ENCODE results near the gene SUMO3.

The SUMO3 gene

DNA sequence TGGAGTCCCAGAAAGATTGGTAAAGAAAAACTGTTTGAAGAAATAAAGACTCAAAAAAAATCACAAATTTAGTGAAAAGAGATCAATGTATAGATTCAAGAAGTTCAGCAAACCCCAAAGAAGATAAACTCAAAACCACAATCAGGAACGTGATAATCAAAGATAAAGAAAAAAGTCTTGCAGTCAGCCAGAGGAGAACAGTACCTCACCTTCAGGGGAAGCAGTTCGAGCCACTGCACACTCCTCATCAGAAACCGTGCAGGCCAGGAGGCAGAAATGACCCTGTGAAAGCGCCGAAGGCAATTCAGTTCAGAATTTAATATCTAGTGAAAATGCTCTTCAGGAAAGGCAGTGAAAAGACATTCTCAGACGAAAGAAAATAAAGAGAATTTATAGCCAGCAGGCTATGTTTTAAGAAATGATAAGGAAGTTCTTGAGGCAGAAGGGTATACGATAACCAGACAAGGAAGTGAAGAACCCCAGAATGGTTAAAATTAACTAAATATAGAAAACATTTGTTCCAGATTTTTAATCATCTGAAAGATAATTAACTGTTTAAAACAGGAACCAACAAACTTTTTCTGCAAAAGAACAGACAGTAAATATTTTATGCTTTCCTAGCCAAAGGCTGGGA is 13.5 kb upstream of the SUMO3 start:
- no peak for DNase-seq (ENCODE audit: low read depth in 2 of 2)

DNA sequence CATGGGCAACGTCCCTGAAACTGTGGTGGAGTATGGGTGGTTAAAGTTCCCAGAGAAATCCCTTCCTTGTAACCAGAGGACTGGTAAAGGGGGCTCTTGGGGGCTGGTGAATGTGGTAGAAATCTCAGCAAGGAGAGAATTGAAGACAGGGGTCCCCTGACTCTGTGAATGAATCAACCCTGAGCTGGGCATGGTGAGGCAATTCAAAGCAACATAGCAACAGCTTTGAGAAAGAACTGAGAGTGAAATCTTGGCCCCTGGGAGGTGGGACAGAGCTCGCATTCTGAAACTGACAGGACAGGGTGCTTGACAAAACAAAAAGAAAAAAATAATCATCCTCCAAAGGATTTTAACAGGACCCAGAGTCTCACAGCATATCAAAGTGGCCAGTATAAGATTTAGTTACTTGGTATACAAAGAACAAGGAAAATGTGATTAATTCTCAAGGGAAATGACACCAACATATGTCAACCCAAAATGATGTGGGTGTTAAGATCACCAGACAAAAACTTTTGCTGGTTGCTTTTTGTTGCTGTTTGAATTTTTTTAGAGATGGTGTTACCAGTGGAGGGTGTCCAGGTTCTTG is 11.7 kb upstream of the SUMO3 start:
- no peak for DNase-seq (ENCODE audit: low read depth in 2 of 2)

DNA sequence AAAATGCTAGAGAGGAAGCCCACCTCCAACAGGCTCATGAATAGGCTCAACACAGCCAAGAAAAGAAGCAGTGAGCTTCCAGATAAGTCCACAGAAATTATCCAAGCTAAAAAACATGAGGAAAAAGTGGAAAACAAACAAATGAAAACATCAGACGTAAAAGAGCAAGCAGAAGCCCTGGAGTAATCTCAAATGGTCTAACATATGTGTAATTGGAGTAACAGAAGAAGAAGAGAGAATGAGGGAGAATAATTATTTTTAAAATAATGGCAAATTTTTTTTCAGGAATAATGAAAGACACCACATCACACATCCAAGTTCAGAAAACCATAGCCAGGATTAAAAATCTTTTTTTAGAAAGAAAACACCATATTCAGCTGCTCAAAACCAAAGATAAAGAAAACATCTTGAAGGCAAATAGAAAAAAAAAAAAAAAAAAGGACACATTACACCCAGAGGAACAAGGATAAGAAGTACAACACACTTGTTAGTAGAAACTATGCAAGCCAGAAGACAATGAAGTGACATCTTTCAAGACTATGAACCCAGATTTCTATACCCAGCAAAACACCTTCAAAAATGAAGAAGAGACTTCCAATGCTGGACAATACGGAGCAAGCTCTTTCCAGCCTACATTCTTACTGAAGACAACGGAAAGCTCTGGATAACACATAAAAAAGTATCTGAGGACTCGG is 10.6 kb upstream of the SUMO3 start:
- DNase-seq (ENCODE audit: low read depth in 2 of 2): no peak

DNA sequence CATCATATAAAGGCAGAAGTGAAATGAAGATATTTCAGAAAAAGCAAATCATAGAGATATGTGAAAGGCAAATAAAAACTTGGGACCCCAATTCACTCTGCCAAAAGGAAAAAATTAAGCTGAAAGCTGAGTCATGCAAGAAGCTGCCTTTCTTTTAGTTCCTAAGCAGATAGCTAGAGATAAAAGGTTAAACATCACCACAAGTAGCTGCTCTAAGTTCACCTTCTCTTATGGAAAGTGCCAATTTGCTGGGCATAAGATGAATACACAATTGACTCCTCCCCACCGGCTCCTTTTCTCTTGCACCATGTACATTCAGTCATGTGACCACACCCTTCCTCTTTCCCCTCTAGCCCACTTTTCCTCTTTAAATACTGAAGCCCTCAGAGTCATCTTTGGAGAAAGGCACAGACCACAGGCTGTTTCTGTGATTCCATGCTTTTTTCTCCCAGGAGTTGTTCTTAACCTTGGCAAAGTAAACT is 5.4 kb upstream of the SUMO3 start:
- no peak for DNase-seq (ENCODE audit: low read depth in 2 of 2)

DNA sequence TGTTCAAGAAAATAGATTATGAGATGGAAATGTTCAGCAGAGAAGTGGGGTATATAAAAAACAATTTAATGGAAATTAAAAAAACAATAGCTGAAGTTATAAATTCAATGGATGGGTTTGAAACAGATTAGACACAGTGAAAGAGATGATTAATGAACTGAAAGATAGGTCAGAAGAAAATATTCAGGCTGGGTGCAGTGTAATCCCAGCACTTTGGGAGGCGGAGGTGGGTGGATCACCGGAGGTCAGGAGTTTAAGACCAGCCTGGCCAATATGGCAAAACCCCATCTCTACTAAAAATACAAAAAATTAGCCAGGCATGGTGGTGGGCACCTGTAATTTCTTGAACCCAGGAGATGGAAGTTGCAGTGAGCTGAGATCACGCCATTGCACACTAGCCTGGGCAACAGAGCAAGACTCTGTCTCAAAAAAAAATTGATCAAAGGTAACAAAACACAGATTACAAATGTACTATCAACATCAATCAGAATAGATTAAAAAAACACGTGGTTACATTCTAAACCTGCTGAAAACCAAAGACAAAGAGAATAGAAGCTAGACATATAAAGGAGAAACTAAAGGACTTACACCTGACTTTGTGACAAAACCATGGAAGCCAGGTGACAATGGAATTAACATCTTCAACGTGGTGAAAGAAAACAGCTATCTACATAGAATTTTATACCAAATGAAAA is 4.8 kb upstream of the SUMO3 start:
- DNase-seq (ENCODE audit: low read depth in 2 of 2): no peak

DNA sequence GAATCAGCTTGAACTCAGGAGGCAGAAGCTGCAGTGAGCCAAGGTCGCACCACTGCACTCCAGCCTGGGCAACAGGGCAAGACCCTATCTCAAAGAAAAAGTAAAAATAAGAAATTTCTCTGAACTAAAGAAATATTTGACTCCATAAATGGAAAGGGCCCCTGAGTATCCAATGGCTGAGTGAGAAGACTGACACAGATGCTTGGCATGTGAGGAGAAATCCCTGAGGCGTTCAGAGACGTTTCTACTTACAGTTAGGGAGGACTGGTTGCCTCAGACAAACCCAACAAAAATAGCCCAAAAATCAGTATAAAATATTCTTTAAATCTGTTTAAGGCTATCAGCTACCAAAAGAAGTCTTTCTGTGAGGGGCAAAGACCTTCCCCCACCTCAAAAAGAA is 3.0 kb upstream of the SUMO3 start:
- DNase-seq (ENCODE audit: low read depth in 2 of 2): no peak

DNA sequence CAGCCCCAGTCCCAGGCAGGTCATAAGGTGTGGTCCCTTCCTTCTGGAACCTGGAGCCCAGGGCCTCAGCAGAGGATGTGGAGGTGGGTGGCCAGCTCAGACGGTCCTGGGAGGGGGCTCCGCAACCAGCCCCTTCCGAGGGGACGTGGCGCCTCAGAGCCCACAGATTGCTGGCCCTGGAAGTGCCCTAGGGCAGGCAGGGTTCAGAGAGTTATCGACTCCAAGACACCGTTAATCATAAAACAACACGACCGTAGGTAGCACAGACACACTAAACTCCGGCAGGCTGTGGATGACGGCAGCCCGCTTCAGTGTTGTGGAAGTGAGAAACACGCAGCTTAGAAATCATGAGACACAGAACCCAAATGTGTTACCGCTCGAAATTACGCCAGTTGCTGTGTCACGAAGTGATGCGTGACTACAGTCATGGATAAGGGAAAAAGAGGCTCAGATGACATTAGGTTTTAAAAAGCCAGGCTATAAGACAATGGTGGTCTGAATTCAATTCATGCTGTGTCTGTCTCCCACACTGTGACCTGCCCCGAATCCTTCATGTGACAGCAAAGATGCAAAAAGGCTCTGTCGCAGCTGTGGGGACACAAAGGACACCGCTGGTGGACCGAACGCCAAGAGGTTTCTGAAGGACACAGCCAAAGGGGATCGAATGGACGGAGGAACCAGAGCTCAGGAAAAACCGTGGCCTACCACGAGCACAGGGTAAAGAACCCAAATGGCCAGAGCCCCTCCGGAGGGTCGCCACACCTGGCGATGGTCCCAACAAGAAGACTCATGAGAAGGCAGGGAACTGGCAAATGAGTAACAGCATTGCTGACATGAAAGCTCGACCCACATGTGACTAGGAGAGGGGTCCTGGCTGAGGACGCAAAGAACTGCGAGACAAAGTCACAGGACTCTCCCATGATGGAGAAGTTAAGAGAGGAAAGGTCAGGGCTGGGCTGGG is 1.7 kb upstream of the SUMO3 start:
- no peak for DNase-seq (ENCODE audit: low read depth in 2 of 2)

DNA sequence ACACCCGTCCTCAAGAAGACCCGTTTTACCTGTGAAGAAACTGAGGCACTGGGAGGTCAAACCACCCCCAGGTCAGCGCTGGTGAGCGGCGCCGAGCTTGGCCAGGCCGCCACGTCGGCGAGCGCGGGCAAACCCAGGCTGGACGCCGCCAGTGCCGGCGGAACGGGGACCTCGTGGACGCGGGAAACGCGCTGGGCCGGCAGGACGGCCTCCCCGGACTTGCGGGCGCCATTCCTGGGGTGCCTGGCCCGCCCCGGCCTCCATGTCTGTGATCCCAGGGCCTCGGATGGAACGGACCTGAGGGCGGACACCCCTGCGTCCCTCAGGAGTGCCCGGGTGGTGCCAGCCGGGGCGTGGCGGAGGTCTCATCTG is 764 bp upstream of the SUMO3 start:
- DNase-seq (ENCODE audit: low read depth in 2 of 2): no peak

DNA sequence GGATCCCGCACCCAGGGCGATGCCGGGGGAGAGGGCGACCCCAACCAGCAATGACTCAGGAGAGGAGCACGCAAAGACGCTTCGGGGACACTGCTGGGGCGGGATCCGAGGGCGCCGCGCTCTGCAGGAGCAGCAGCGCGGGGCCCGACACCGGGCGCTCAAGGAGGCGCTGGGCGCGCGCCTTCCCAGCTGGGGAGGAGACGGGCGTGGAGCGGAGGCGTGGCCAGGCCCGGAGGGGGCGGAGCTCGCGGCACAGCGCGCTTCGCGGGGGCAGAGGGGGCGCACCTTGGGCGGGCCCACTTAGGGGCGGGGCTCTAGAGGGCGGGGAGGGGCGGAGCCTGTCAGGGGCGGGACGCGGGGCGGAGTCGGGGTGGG is 369 bp downstream of the SUMO3 start:
- peak; percentile 78 to 89 for DNase-seq (ENCODE audit: low read depth in 2 of 2)

DNA sequence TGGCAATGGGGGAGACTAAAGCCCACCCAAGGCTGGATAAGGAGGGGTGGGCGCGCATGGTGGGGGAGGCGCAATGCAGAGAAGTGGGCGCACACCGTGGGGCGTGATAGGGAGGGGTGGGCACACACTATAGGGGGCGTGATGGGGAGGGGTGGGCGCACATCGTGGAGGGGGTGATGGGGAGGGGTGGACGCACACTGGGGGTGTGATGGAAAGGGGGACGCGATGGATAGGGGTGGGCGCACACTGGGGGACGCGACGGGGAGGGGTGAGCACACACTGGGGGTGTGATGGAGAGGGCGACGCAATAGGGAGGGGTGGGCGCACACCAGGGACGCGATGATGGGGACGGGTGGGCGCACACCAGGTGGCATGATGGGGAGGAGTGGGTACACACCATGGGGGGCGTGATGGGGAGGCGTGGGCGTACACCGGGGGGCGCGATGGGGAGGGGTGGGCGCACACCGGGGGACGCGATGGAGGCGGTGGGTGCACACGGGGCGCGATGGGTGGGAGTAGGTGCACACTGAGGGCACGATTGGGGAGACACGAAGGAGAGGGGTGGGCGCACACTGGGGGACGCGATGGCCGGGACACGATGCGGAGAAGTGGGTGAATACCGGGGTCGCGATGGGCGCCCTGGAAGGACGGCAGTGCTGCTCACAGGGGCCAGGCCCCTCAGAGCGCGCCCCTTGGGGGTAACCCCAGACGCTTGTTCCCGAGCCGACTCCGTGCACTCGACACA is 929 bp downstream of the SUMO3 start:
- no peak for DNase-seq (ENCODE audit: low read depth in 2 of 2)

DNA sequence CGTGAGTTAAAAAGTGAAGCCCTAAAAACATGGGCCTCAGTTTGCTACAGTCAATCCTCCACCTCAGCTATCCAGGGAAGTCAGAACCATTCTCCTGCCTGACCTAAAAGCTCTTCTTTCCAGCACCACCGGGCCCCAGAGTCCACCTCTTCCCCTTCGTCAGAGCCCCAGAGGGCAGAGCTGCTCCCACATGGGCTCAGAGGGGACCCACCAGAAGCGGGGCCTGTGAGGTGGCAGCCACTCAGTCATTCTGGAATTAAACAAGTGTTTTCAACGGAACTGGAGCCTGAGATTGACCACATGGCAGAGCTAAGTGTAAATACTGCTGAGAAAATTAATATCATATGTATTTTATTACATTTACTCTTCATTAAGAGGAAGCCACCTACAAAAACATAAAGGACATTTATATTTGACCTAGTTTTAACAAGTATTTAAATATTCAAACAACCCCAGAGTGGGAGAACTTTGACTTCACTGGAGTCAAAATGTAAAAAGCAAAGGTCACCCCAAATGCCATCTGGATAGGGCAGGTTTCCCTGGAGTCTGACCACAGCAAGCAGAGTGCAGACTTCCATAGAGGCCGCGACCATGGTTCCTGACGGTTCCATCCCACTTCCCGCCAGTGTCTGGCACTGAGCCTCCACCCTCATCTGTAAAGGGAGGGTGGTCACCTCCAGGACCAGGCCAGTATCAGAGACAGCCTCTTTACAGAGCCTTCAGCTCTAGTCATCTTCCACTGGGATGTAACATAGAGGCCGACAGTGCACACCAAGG is 1.8 kb downstream of the SUMO3 start:
- no peak for DNase-seq (ENCODE audit: low read depth in 2 of 2)

DNA sequence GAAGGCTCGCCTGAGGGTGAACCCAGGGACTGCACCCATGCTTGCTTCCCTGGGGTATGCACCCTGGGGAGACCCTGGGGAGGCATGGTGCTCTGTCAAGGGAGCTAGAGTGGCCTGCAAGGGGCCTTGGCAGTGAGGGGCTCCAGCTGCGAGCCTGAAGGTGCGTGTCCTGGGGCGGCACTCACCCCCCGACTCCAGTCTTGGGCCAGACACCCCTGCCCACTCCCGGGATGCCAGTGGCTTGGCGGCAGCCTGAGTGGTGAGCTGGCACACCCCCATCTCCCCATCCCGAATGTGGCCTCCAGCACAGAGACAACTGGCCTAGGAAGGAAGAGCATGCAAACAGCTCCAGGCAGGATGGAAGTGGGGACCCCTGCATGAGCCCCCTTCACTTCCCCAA is 2.6 kb downstream of the SUMO3 start:
- no peak for DNase-seq (ENCODE audit: low read depth in 2 of 2)

DNA sequence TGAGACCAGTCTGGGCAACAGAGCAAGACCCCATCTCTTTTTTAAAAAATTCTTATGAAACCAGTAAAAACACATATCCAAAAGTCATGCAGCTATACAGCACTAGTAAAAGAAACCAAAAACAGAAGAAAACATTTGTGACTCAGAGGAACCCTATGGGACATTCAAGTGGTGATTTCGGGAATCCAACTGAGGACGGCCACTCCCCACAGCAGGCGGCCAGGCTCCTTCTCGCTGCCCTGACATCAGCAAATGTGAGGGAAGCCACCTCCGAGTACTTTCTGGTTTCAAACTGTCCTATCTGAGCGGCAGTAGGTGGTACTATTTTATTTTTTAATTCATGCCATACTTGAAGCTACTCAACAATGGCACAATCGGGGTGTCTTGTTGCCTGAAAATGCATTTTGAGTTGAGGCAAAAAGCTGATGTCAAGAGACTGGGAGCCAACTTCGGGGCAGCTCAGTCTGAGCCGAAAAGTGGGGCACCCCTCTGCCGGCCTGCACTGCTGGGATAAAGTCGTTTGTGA is 3.3 kb downstream of the SUMO3 start:
- no peak for DNase-seq (ENCODE audit: low read depth in 2 of 2)

DNA sequence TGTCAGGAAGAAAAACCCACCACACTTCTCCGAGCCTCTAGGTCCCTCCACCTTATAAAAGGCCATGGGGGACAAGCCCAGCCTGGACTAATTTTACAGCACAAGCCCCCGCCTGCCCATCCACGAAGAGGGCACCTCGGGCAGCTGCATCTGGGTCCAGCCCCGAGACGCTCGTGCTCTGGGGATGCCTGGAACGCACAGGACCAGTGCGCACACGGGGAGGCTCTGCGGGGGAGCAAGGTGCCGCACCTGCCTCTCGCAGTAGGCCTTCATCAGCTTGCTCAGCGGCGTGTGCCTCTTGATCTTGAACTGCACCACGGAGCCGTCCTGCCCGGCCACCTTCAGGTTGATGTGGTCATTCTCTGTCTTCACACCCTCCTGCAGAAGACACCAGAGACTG is 4.1 kb downstream of the SUMO3 start:
- DNase-seq (ENCODE audit: low read depth in 2 of 2): no peak

DNA sequence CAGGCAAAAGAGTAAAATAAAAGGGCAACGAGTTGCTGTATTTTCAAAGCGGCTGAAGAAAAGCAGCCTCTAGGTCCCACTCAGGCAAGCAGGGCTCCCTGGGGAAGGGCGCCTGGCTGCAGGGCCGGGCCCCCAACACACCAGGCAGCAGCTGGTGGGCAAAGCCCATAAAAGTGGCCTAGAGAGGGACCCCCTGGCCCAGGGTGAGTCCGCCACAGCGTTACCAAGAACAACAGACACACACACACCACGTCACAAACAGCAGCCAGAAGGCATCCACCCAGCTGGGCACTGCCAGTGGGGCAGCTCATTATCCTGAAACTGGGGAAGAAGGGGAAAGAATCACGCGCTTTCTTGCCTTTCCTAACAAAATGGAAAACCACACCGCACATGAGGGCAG is 4.7 kb downstream of the SUMO3 start:
- no peak for DNase-seq (ENCODE audit: low read depth in 2 of 2)

DNA sequence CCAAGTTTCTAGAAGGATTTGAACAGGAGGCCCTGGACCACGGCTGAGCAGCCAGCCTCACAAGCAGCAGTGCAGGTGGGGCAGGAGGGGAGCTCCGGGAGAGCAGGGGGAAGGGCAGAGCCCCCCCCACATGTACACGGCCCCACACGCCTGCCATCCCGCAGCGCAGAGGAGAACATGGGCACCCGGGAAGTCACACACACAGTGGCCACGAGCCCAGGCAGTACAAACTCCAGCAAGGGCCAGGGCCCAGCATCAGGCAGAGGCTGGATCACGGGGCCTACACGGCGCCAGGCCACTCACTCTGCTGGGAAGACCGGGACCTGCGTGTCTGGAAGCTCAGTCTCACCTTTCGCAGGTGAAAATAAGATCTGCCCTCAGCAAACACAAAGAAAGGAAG is 5.2 kb downstream of the SUMO3 start:
- no peak for DNase-seq (ENCODE audit: low read depth in 2 of 2)

DNA sequence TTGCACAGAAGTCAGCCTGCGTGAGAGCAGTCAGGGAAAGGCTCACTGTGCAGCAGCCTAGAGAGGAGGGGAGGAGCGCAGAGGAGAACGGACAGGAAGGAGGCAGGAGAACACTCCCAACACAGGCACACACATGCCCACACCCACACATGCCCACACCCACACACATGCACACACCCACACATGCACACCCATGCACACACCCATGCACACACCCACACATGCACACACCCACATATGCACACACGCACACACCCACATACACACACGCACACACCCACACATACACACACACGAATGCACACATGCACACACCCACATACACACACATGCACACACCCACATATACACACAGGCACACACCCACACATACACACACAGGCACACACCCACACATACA is 7.1 kb downstream of the SUMO3 start:
- no peak for DNase-seq (ENCODE audit: low read depth in 2 of 2)

DNA sequence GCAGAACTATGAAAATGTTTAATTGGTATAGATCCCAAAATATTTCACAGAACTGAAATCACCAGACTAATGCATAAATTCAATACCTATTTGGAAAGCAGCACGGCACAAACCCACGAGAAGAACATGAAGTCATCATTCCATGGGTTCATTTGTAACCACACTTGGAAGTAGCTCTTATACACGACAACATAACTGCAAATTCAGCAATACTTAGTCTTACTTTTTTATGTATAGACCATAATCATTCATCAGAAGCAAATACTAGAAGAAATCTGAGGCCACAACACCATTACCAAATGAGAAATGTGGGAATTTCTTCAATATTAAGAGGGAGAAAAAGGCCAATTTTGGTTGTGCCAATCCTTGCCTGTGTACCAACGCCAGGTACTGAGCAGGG is 12.0 kb downstream of the SUMO3 start:
- no peak for DNase-seq (ENCODE audit: low read depth in 2 of 2)

DNA sequence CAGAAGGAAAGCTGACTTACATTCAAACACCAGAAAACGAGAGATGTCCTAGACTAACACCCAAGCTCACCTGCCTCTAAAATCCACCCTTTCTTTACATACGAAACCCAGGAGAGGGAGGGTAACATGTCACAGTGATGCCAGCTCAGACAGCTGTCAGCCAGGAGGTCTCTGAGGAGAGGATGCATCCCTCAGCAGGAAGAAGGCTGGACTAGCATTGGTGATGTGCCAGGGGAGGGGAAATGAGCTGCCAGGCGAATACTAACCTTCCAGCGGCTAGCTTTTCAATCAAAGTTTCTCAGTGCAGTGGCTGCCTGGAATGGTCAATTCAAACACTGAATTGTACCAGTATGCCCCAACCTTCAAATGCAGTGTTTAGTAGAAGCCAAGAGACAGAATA is 12.6 kb downstream of the SUMO3 start:
- DNase-seq (ENCODE audit: low read depth in 2 of 2): no peak

DNA sequence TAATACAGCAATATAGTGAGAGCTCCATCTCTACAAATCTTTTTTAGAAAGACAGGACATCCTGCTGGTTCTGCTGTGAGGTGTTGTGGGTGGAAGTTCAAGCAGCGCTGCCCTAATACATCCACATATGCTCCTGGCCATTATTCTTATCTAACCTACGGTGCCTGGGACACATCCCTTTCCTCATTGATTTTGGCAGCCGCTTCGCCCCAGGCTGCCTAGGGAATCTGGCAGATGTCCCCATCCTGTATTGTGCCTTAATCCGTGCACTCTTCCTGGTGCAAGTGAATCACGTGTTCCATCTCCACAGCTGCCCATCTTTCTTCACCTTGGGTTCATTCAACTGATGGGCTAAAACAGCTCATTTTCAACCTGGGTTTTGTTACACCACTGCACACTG is 13.1 kb downstream of the SUMO3 start:
- DNase-seq (ENCODE audit: low read depth in 2 of 2): no peak
